Glomerular visceral epithelial cell (primary cell): ENCODE measurements around the gene GSE1.

Experiments used
- DNase-seq: peaks from one replicate; pipeline ENCODE4 v3.0.0-alpha.2; 2016; ENCODE audit errors: extremely low spot score

Gene GSE1

GRCh38 chr16:85612801-85613603 lies at the start of gene GSE1:
TSS of gene GSE1 (plus strand) at chr16:85613322. CDS start at chr16:85613392, 70 bp downstream.
- DNase-seq = peak; percentile 93

GRCh38 chr16:85563515-85564276 lies 49.4 kb upstream of the GSE1 start:
- peak; percentile 76 for DNase-seq

DNA sequence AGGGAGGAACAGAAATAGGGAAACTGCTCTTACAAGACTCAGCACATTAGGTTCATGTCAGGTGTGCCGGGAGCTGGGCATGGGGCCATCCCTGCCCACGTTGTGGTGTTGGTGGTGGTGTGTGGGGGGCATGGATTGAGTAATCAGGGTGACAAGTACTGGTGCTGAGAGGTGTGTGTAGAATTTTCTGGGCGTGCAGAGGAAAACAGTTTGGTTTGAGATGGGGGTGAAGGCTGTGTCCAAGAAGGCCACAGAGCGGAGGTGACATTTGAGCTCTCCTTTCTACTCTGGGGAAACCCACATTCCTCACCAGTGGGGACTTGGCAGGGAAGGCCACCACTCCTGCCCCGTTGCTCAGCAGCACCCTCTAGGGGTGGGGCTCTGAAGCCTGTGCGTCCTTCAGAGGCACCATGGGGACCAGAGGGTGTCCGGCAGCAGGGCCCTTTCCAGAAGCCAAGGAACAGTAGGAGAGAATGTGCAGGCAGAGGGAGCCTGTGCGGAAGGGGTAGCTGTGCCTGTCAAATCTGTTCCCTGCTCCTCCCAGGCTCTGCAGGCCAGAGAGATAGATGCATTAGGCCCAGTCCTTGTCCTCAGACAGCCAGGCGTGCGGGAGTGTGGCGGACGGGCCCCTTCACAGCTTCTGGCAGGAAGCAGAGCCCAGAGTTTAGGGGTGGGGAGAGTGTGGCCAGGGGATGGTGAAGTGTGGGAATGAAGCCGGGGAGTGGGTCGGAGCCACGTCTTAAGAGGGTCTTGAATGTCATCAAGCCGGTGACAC lies 48.7 kb upstream of the GSE1 start:
- DNase-seq = peak; percentile 12

DNA sequence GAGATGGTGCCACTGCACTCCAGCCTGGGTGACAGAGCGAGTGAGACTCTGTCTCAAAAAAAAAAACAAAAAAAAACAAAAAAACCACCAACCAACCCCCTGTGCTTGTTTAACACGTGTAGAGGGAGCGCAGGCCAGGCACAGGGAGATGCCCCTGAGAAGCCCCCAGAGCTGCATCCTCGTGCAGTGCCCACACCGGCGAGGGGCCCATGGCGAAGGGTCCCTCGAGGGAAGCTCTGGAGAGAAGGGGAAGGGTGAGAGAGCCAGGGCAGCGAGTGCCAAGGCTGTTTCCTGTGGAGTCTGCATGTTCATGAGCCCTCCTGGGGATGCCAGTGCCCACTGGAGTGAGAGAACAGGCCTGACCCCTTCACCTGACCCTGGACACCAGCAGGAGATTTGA lies 47.8 kb upstream of the GSE1 start:
- DNase-seq = no peak

DNA sequence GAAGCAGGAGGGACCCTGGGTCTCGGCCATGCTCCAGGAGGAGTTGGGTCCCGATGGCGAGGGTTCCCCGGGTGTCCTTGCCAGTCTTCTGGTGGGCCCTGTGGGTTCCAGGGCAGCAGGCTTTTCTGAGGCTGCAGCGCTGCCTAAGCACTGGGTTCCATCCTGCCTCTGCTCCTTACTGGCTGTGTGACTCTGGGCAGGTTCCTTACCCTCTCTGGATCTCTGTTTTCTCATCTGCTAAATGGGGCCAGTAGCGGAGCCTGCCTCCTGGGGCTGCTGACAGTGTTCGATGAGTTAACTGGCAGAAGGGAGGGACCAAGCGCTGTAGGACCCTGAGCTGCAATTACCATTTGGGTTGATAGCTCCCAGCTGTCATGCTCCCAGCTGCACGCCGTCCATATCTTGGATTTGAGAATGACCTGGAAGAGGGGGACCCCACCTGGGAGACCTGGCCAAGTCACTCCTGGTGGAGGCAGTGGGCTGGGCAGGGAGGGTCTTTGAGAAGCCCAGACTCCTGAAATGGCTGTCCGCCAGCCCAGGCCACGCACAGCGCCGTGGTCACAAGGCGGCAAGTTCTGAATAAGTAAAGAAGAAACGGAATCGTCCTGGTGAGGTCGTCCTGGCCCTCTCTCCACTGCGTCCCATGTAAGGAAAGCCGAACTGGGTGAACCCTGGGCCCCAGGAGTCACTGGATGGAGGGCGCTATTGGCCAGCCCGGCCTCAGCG lies 47.2 kb upstream of the GSE1 start:
- DNase-seq = no peak

GRCh38 chr16:85566561-85567100 lies 46.5 kb upstream of the GSE1 start:
- DNase-seq = no peak

DNA sequence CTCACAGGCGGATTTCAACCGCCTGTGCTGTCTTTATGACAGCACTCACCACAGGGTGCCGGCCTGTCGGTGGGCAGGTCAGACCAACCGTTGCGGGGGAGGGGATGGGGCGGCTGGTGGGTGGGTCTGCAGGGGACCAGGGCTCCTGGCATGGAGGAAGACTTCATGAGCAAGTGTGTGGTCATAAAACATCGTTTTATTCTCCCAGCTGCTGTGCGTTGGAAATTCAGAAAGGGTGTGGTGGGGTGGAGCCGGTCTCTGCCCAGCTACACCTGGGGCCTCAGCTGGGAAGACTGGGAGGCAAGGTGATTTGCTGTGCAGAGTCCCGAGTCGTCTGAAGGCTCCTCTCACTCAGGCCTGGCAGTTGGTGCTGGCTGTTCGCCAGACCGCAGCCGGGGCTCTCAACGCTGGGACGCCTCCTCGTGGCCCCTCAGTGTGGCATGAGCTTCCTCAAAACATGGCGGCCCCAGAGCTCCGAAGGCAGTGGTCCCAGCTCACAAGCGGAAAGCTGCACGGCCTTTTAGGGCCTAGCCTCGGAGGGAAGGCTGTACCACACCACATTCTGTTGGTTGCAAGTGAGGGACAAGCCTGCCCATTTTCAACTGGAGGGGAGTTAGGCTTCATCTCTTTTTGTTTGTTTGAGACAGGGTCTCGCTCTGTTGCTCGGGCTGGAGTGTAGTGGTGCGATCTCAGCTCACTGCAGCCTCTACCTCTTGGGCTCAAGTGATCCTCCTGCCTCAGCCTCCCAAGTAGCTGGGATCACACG lies 45.8 kb upstream of the GSE1 start:
- no peak for DNase-seq

- DNase-seq = no peak
These were observed 45.2 kb upstream of the GSE1 start for GRCh38 chr16:85567935-85568334.

DNA sequence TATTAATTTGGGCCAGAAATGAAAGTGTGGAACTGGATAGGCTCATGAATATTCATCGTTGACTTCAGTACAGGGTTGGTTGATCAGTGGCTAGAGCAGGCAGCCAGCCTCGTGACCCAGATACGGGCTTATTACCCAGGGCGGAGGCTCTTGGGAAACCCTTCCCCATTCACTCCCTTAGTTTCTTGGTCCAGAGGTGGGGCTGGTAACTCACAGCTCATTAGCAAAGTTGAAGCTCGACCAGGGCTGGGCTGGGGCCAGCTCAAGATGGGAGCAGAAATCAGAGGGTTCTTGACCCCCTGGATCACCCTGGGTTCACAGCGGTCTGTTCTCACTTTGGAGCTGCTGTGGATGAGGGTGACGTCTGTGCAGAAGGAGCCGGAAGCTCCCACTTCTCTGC lies 44.6 kb upstream of the GSE1 start:
- no peak for DNase-seq

DNA sequence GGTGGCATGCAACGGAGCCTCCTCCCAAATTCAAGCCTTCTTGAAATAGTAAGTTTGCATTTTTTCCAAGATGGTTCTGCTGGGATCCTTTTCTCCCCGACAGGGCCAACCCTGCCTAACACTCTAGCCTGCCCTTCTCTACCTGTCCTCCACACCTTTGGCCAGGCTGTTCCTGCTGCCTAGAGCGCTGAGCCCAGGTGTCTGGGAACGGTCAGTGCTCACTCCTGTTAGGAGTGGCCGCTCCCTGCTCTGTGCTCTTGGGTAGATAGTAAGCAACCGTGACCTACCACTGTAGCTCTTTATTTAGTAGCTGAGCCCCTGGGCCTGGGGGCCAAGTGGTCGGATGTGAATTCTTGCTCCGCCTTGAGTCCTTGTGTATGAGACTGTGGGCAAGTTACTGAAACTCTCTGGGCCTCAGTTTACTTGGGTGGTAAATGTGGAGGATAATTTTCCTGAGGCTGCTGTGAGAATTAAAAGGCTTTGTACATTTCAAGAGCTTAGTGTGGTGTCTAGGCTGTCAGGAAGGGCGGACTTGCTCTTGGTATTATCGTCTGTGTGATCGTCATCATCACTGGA lies 44.0 kb upstream of the GSE1 start:
- DNase-seq = no peak

- DNase-seq = peak; percentile 56
These were observed 43.4 kb upstream of the GSE1 start for GRCh38 chr16:85569615-85570212.

GRCh38 chr16:85570213-85570734 lies 42.8 kb upstream of the GSE1 start:
- DNase-seq = no peak

GRCh38 chr16:85570735-85571562 lies 42.2 kb upstream of the GSE1 start:
- no peak for DNase-seq

GRCh38 chr16:85571563-85571812 lies 41.6 kb upstream of the GSE1 start:
- no peak for DNase-seq

- DNase-seq = no peak
These were observed 41.1 kb upstream of the GSE1 start for GRCh38 chr16:85571813-85572619.

GRCh38 chr16:85573045-85573695 lies 40.0 kb upstream of the GSE1 start:
- DNase-seq = no peak
